Psoas muscle (tissue), 8 donors: ENCODE results near the gene TMEM269. TPM values are rescaled to one million over a fixed set of nuclear protein-coding genes. Genes with fewer than 3 reads are reported as not detected.
A peak's percentile ranks its signal among the peaks of the same experiment; 100 is the strongest.

Source experiments
- ATAC-seq, 4 donors: fragments of 200-7000 bp; cut with Tn5 transposase; one replicate each; pipeline ENCODE4 v1.9.1; 2020; ENCODE audit warnings: moderate library complexity in 3 of 4, mild to moderate bottlenecking in 2 of 4
- DNase-seq, 2 donors: peaks; one replicate each; pipeline ENCODE4 v3.0.0-alpha.2; 2020
- H3K27ac ChIP-seq: fragments of 200-600 bp; one replicate; pipeline ENCODE4 v1.8.0; 2022
- H3K27me3 ChIP-seq, 3 donors: fragments of 200-600 bp in 1 of 3; one replicate each; pipeline versions ENCODE4 v1.6.1 to v1.8.0; 2013 to 2022; ENCODE audit warnings: low read length in 2 of 3, mild to moderate bottlenecking in 2 of 3, moderate library complexity in 1 of 3; ENCODE audit not compliant: insufficient read depth in 3 of 3
- H3K36me3 ChIP-seq, 2 donors: fragments of 200-600 bp in 1 of 2; one replicate each; pipeline versions ENCODE4 v1.6.1 to v1.8.0; 2013 to 2022; ENCODE audit warnings: low read depth in 1 of 2, mild to moderate bottlenecking in 1 of 2, moderate library complexity in 1 of 2; ENCODE audit not compliant: insufficient read depth in 1 of 2
- H3K4me1 ChIP-seq: fragments of 200-600 bp; one replicate; pipeline ENCODE4 v1.8.0; 2022
- H3K4me3 ChIP-seq: fragments of 200-600 bp; one replicate; pipeline ENCODE4 v1.8.0; 2022; ENCODE audit warnings: mild to moderate bottlenecking
- H3K9me3 ChIP-seq: fragments of 200-600 bp; one replicate; pipeline ENCODE4 v1.8.0; 2022
- CTCF ChIP-seq: fragments of 200-600 bp; IDR thresholded peaks from one replicate; pipeline ENCODE4 v1.8.0; 2022; ENCODE audit warnings: antibody characterized with exemption
- WGBS, 3 donors: extraction: QIAGEN DNeasy Blood & Tissue Kit; methylation state at CpG; one replicate each; pipeline versions ENCODE4 v1.1.6 to v1.1.7; 2013; 5-methylcytosine and 5-hydroxymethylcytosine counted together
- intact Hi-C, 2 donors: fragments of 100-400 bp; cut with DNase I; formaldehyde crosslinking; loops; one replicate each; pipeline versions ENCODE4 v1.11.0 to v1.14.2; 2022
- polyA plus RNA-seq, 3 donors: library from polyadenylated mRNA; stranded (reverse); fragments of 200-250 nt; gene quantifications; one replicate each; pipeline ENCODE4 v1.2.3, GENCODE V29; 2013
- total RNA-seq, 4 donors: library from RNA; stranded (reverse); fragmentation: NEBNext Ultra II Directional in 2 of 4; extraction: Animal tissue kit (Norgen Biotek cat#: 25700) in 2 of 4; gene quantifications; one replicate each; pipeline versions ENCODE4 v1.2.1 to v1.2.4, GENCODE V29; 2021 to 2023
- donor health status: healthy with polysubstance abuse.
- donor health status: DM: no; HTN: no; CAD: no; lungs with moderate emphysema.
- donor health status: Bipolar disorder and iron deficiency.
- donor health status: healthy.
- donor health status: DM: yes; HTN: yes; CAD: no.
- donor health status: DM: no; HTN: no; CAD: no.
- donor health status: DM: no; HTN: no; CAD: no.
- donor health status: DM: yes; HTN: yes; CAD: no.

Gene TMEM269
- total and polyA plus RNA-seq, 7 donors, result 0.05 to 0.89 (median 0.15) TPM

- Histone ChIP-seq H3K36me3 (peaks cover 2 to 34% of the 10 kb centered on the region in 2 donors), H3K9me3 (no peaks in the 10 kb centered on the region), H3K27ac (no peak overlapping the region), H3K4me1 (no peaks in the 10 kb centered on the region), H3K4me3 (peak overlapping the region; percentile 61), H3K27me3 (peaks cover 0 to 11% (median 2%) of the 10 kb centered on the region in 3 donors)
- ATAC-seq (peak in 2 of 4 donors; percentile 22 to 31), DNase-seq (no peak)
- no peak for TF ChIP-seq CTCF
- intact Hi-C loops, result no loop called here
- 87 to 88% (median 88%) methylated on average over 18 of the region's 18 CpGs for WGBS, 3 donors
Measured at GRCh38 chr1:42784547-42784945, 245 bp upstream of the TMEM269 start.

GRCh38 chr1:42786097-42786496, 1.3 kb downstream of the TMEM269 start:
- 49 to 70% (median 57%) methylated on average over 5 of the region's 5 CpGs for WGBS, 3 donors
- intact Hi-C loops, result no loop called here
- no peaks in the 10 kb centered on the region for H3K9me3 ChIP-seq
- H3K27me3 ChIP-seq, result peaks cover 0 to 11% (median 2%) of the 10 kb centered on the region in 3 donors
- no peak for TF ChIP-seq CTCF
- H3K4me3 ChIP-seq, result no peak overlapping the region
- H3K27ac ChIP-seq, result no peak overlapping the region
- ATAC-seq (peak in 1 of 4 donors; percentile 43), DNase-seq (no peak)
- peaks cover 2 to 19% of the 10 kb centered on the region in 2 donors for H3K36me3 ChIP-seq
- no peaks in the 10 kb centered on the region for H3K4me1 ChIP-seq

- intact Hi-C loops, result no loop called here
- Histone ChIP-seq H3K36me3 (peaks cover 0 to under 1% of the 10 kb centered on the region in 2 donors), H3K4me1 (no peaks in the 10 kb centered on the region), H3K4me3 (no peak overlapping the region), H3K9me3 (no peaks in the 10 kb centered on the region), H3K27ac (no peak overlapping the region), H3K27me3 (peaks cover 0 to 11% (median 2%) of the 10 kb centered on the region in 3 donors)
- WGBS, 3 donors, result 94 to 100% (median 100%) methylated on average over 1 of the region's 1 CpG
- TF ChIP-seq CTCF, result no peak
- DNase-seq (no peak), ATAC-seq (no peak)
Measured at GRCh38 chr1:42788021-42788420, 3.2 kb downstream of the TMEM269 start.

GRCh38 chr1:42793824-42794223, 9.0 kb downstream of the TMEM269 start:
- H3K36me3 ChIP-seq, result no peaks in the 10 kb centered on the region
- H3K9me3 ChIP-seq, result no peaks in the 10 kb centered on the region
- DNase-seq (peak in 1 of 2 donors; percentile 57), ATAC-seq (peak in 2 of 4 donors; percentile 51 to 53)
- no peaks in the 10 kb centered on the region for H3K4me1 ChIP-seq
- no peak for TF ChIP-seq CTCF
- intact Hi-C loops, result no loop called here
- H3K27me3 ChIP-seq, result no peaks in the 10 kb centered on the region
- WGBS, 3 donors, result 77 to 94% (median 78%) methylated on average over 1 to 2 of the region's 2 CpGs
- no peak overlapping the region for H3K27ac ChIP-seq
- no peak overlapping the region for H3K4me3 ChIP-seq

- ATAC-seq, result no peak
Measured at GRCh38 chr1:42797414-42797813, 12.6 kb downstream of the TMEM269 start.

More at GRCh38 chr1:42797414-42797813, 12.6 kb downstream of the TMEM269 start:
- Histone ChIP-seq H3K4me1 (no peaks in the 10 kb centered on the region), H3K36me3 (no peaks in the 10 kb centered on the region), H3K4me3 (no peak overlapping the region), H3K9me3 (no peaks in the 10 kb centered on the region), H3K27me3 (no peaks in the 10 kb centered on the region), H3K27ac (no peak overlapping the region)
- TF ChIP-seq CTCF, result no peak
- 79 to 83% (median 79%) methylated on average over 3 of the region's 3 CpGs for WGBS, 3 donors
- no peak for DNase-seq
- intact Hi-C loops, result no loop called here
